ENCODE results near the gene MATN4. TPM values are rescaled to one million over a fixed set of nuclear protein-coding genes. Genes with fewer than 3 reads are reported as not detected.

The MATN4 gene
- total and polyA plus RNA-seq, 2 of the 4 experiments (the other 2 are of a cell fraction), result 0.12 TPM; not detected in 1

DNA sequence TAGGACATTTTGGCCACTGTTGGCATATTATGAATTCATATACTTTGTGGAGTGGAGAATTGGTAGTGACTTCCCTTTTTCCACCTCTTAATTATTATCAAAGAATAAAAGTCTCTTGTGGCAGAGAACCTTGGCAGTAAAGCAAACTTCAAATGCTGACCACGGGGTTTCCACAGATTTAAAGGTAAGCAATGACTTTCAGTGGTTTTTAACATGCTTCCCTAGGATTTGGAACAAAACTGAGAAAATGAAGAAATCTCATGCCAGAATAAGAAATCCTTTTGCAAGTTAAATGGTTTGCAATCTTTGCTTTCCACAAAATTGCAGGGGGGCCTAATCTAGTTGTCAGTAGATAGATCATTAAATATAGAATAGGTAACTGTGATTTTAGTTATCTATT is 42.1 kb upstream of the MATN4 start:
- H3K18ac ChIP-seq (ENCODE audit: low read depth, low read length), result no peak overlapping the region
- H4K91ac ChIP-seq (ENCODE audit: insufficient read depth, low read depth, low read length), result no peak overlapping the region
- no peak overlapping the region for H2BK120ac ChIP-seq (ENCODE audit: low read depth, low read length)
- in situ Hi-C loops (cut with MboI; ENCODE audit: low sequenced_read_pairs), result no loop called here
- no peak overlapping the region for H3K14ac ChIP-seq (replicated peaks; ENCODE audit: low read depth, low read length)
- no peak overlapping the region for H2AK9ac ChIP-seq (replicated peaks; ENCODE audit: low read depth, low read length, poor library complexity)
- peaks cover 22% of the 10 kb centered on the region for H3K4me1 ChIP-seq (ENCODE audit: control insufficient read depth, insufficient read depth, low read length)
- no CpG with 5 or more reads among the region's 1 CpG for WGBS, 2 experiments (ENCODE audit: extremely low coverage in 2 of 2, insufficient read length in 1 of 2)
- H3K27ac ChIP-seq (ENCODE audit: insufficient read depth, low read length), result no peak overlapping the region
- H3K4ac ChIP-seq (ENCODE audit: low read depth, low read length), result no peak overlapping the region
- H2BK20ac ChIP-seq (ENCODE audit: low read depth, low read length), result no peak overlapping the region
- H3K56ac ChIP-seq (ENCODE audit: extremely low read depth, insufficient read depth, low read length), result no peak overlapping the region
- DNase-seq, result no peak
- no peaks in the 10 kb centered on the region for H3K36me3 ChIP-seq (ENCODE audit: control insufficient read depth, insufficient read depth, low read length)
- H2AFZ ChIP-seq (replicated peaks; ENCODE audit: low read length, poor library complexity), result no peak overlapping the region
- no peak overlapping the region for H2BK5ac ChIP-seq (ENCODE audit: low read depth, low read length, poor library complexity, severe bottlenecking)
- no peak overlapping the region for H3K23ac ChIP-seq (ENCODE audit: low read depth, low read length)
- H3K9me1 ChIP-seq (ENCODE audit: insufficient read depth, low read length), result peaks cover 11% of the 10 kb centered on the region
- peaks cover 31% of the 10 kb centered on the region for H4K20me1 ChIP-seq (ENCODE audit: insufficient read depth, low read length)
- intact Hi-C loops (cut with micrococcal nuclease), result no loop called here
- H3K9me3 ChIP-seq (ENCODE audit: control insufficient read depth, insufficient read depth, low read length), result no peaks in the 10 kb centered on the region
- POLR2A ChIA-PET (ENCODE audit: unreplicated experiment), result no interaction called here
- no peak for ATAC-seq (ENCODE audit: low read depth)
- CTCF ChIA-PET, result no interaction called here
- no peak overlapping the region for H3K4me3 ChIP-seq (ENCODE audit: insufficient read depth, low read depth, low read length)
- H2AK5ac ChIP-seq (ENCODE audit: low read depth, low read length), result no peak overlapping the region
- H2BK15ac ChIP-seq (ENCODE audit: low read depth, low read length), result no peak overlapping the region
- H4K8ac ChIP-seq (ENCODE audit: low read depth in 2 of 2, low read length in 2 of 2), result no peak overlapping the region
- peaks cover 0 to 38% of the 10 kb centered on the region in 2 experiments; a peak in 3 of 4 replicates for H3K79me1 ChIP-seq (ENCODE audit: low read depth in 1 of 2, low read length in 2 of 2)
- no peak overlapping the region for H3K4me2 ChIP-seq (ENCODE audit: low read depth, low read length)
- H3K9ac ChIP-seq (ENCODE audit: low read depth, low read length), result no peak overlapping the region
- BruUV-seq (replicated peaks), result no TSS peak
- H3K27me3 ChIP-seq (ENCODE audit: control insufficient read depth, insufficient read depth, low read length), result no peaks in the 10 kb centered on the region
- TF ChIP-seq FOS (IDR thresholded peaks at IDR 0.05; ENCODE audit: low read depth, low read length) (no peak), POLR2A (IDR thresholded peaks at IDR 0.05; ENCODE audit: low read depth, low read length) (no peak), NFE2L2 (IDR thresholded peaks at IDR 0.05; ENCODE audit: low read depth, low read length) (no peak), MAFK (IDR thresholded peaks at IDR 0.05; ENCODE audit: low read depth, low read length) (no peak), MXI1 (IDR thresholded peaks at IDR 0.05; ENCODE audit: borderline replicate concordance, low read depth, low read length) (no peak), BHLHE40 (IDR thresholded peaks at IDR 0.05; ENCODE audit: low read depth, low read length) (no peak), CEBPB (IDR thresholded peaks at IDR 0.05; ENCODE audit: low read depth, low read length) (no peak), SMC3 (IDR thresholded peaks at IDR 0.05; ENCODE audit: low read depth, low read length) (no peak), RCOR1 (IDR thresholded peaks at IDR 0.05; ENCODE audit: insufficient replicate concordance, low read length) (no peak), RFX5 (IDR thresholded peaks at IDR 0.05; ENCODE audit: low read depth, low read length) (no peak), CTCF (conservative IDR thresholded peaks at IDR 0.05; ENCODE audit: low read depth, low read length) (no peak), CHD1 (IDR thresholded peaks at IDR 0.05; ENCODE audit: low read depth, low read length) (no peak), USF2 (IDR thresholded peaks at IDR 0.05; ENCODE audit: low read depth, low read length) (no peak), MAZ (IDR thresholded peaks at IDR 0.05; ENCODE audit: borderline replicate concordance, low read depth, low read length) (no peak), RAD21 (IDR thresholded peaks at IDR 0.05; ENCODE audit: low read length) (no peak)
- TF ChIP-seq, protein P1, sequence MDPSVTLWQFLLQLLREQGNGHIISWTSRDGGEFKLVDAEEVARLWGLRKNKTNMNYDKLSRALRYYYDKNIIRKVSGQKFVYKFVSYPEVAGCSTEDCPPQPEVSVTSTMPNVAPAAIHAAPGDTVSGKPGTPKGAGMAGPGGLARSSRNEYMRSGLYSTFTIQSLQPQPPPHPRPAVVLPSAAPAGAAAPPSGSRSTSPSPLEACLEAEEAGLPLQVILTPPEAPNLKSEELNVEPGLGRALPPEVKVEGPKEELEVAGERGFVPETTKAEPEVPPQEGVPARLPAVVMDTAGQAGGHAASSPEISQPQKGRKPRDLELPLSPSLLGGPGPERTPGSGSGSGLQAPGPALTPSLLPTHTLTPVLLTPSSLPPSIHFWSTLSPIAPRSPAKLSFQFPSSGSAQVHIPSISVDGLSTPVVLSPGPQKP (IDR thresholded peaks at IDR 0.05; ENCODE audit: borderline replicate concordance, low read depth, low read length), result no peak
- H4K5ac ChIP-seq (ENCODE audit: low read depth, low read length), result no peak overlapping the region
- dilution Hi-C loops (cut with HindIII; ENCODE audit: low sequenced_read_pairs, unreplicated experiment), result no loop called here

Measured in IMR-90 (cell line).